HCT116 (cell line): ENCODE measurements around the gene TINCR. TPM values are rescaled to one million over a fixed set of nuclear protein-coding genes. Genes with fewer than 3 reads are reported as not detected.

ENCODE experiments used
- ATAC-seq: fragments of 200-7000 bp; cut with Tn5 transposase; 2 replicates; pipeline ENCODE4 v1.9.1; 2020; ENCODE audit warnings: mild to moderate bottlenecking, moderate library complexity
- BruUV-seq: library from RNA; stranded (reverse); fragments of 400-500 nt; replicated peaks from 2 replicates; lab custom pipeline; 2021; lab: Mats Ljungman, UMichigan
- CTCF ChIA-PET: fragments of 300-600 bp; sonication (Branson Sonifier 250); formaldehyde crosslinking; loops from one replicate; lab custom pipeline; 2021; ENCODE audit warnings: antibody characterized with exemption; lab: Charles Lee
- POLR2A ChIA-PET: fragments of 300-600, 350-600 bp; sonication (Branson Sonifier 250); formaldehyde crosslinking; loops from one replicate; lab custom pipeline; 2021; ENCODE audit warnings: antibody characterized with exemption; lab: Charles Lee
- RAD21 ChIA-PET, 2 experiments: fragments of 300-600 bp; sonication (Branson Sonifier 250); formaldehyde crosslinking; loops; one replicate each; lab custom pipeline; 2023; ENCODE audit warnings: low total read pairs in 2 of 2; ENCODE audit not compliant: uncharacterized antibody in 2 of 2, unreplicated experiment in 2 of 2, low non-redundant PET in 1 of 2; lab: Charles Lee
- DNase-seq: peaks from one replicate; pipeline ENCODE4 v3.0.0-alpha.2; 2010; ENCODE audit warnings: low read depth, low spot score
- H2AFZ ChIP-seq: fragments of 200-600 bp; shearing (Covaris generic), sonication (generic); 2 replicates; pipeline ENCODE4 v1.6.1; 2017; ENCODE audit warnings: low read depth, mixed run types, mixed read lengths, antibody characterized with exemption, low read length; ENCODE audit not compliant: poor library complexity, severe bottlenecking
- H3K27ac ChIP-seq: 2 replicates; pipeline ENCODE4 v1.5.1; 2012; ENCODE audit warnings: low read depth, low read length
- H3K27me3 ChIP-seq: fragments of 200-600 bp; sonication (generic); 2 replicates; pipeline ENCODE4 v1.6.1; 2016; ENCODE audit warnings: mixed run types, low read length, mixed read lengths; ENCODE audit not compliant: insufficient read depth
- H3K36me3 ChIP-seq, 2 experiments: fragments of 200-500 bp in 1 of 2; fragments of 200-600 bp in 1 of 2; sonication (Bioruptor generic) in 1 of 2; sonication (generic) in 1 of 2; 2 replicates each; pipeline versions ENCODE4 v1.5.1 to v1.6.1; 2014 to 2016; ENCODE audit warnings: low read length in 2 of 2, inconsistent platforms in 1 of 2, mixed read lengths in 1 of 2, mixed run types in 1 of 2; ENCODE audit not compliant: insufficient read depth in 2 of 2, control insufficient read depth in 1 of 2
- H3K4me1 ChIP-seq, 2 experiments: fragments of 200-600 bp in 1 of 2; sonication (generic) in 1 of 2; 2 replicates each; pipeline versions ENCODE4 v1.5.1 to v1.6.1; 2012 to 2017; ENCODE audit warnings: low read length in 2 of 2, inconsistent platforms in 1 of 2, mild to moderate bottlenecking in 1 of 2, mixed read lengths in 1 of 2, mixed run types in 1 of 2, moderate library complexity in 1 of 2; ENCODE audit not compliant: insufficient read depth in 2 of 2, control insufficient read depth in 1 of 2
- H3K4me2 ChIP-seq: fragments of 200-600 bp; sonication (generic); 2 replicates; pipeline ENCODE4 v1.6.1; 2017; ENCODE audit warnings: mixed run types, low read length, mixed read lengths
- H3K4me3 ChIP-seq, 2 experiments: fragments of 200-600 bp in 1 of 2; sonication (generic) in 1 of 2; replicated peaks in 1 of 2; 2 replicates each; pipeline ENCODE4 v1.5.1; 2011 to 2016; ENCODE audit warnings: low read length in 2 of 2, control low read depth in 1 of 2, low read depth in 1 of 2, mild to moderate bottlenecking in 1 of 2, mixed read lengths in 1 of 2, mixed run types in 1 of 2
- H3K79me2 ChIP-seq: fragments of 200-600 bp; sonication (generic); 2 replicates; pipeline ENCODE4 v1.6.1; 2017; ENCODE audit warnings: mild to moderate bottlenecking, mixed run types, low read length, moderate library complexity, mixed read lengths; ENCODE audit not compliant: insufficient read depth
- H3K9ac ChIP-seq: fragments of 200-600 bp; sonication (generic); 2 replicates; pipeline ENCODE4 v1.6.1; 2016; ENCODE audit warnings: low read length, mixed read lengths
- H3K9me2 ChIP-seq: fragments of 200-600 bp; sonication (generic), shearing (Covaris generic); 2 replicates; pipeline ENCODE4 v1.6.1; 2017; ENCODE audit warnings: mixed run types, mild to moderate bottlenecking, moderate library complexity; ENCODE audit not compliant: insufficient read depth
- H3K9me3 ChIP-seq, 2 experiments: fragments of 200-500 bp in 1 of 2; fragments of 200-600 bp in 1 of 2; sonication (Bioruptor generic) in 1 of 2; sonication (generic) in 1 of 2; 2 replicates each; pipeline ENCODE4 v1.6.1; 2014 to 2017; ENCODE audit warnings: low read length in 2 of 2, mixed read lengths in 2 of 2, inconsistent platforms in 1 of 2, low read depth in 1 of 2, mild to moderate bottlenecking in 1 of 2, mixed run types in 1 of 2, moderate library complexity in 1 of 2; ENCODE audit not compliant: control insufficient read depth in 1 of 2, insufficient read depth in 1 of 2
- H4K20me1 ChIP-seq: fragments of 200-600 bp; sonication (generic), shearing (Covaris generic); 2 replicates; pipeline ENCODE4 v1.6.1; 2017; ENCODE audit warnings: mixed run types, mild to moderate bottlenecking, moderate library complexity; ENCODE audit not compliant: insufficient read depth
- CBX3 ChIP-seq: IDR thresholded peaks from 2 replicates; pipeline ENCODE4 v1.6.1; 2012; ENCODE audit warnings: low read depth
- CTCF ChIP-seq, 3 experiments: fragments of 200-600 bp in 1 of 3; sonication (generic) in 1 of 3; IDR thresholded peaks in 2 of 3; conservative IDR thresholded peaks in 1 of 3; 2 replicates each; pipeline ENCODE4 v1.5.1; 2012 to 2017; ENCODE audit warnings: low read depth in 2 of 3, low read length in 2 of 3, antibody characterized with exemption in 1 of 3, borderline replicate concordance in 1 of 3, control low read depth in 1 of 3, mild to moderate bottlenecking in 1 of 3, mixed read lengths in 1 of 3, mixed run types in 1 of 3, moderate library complexity in 1 of 3; ENCODE audit not compliant: insufficient read depth in 1 of 3
- ELF1 ChIP-seq: IDR thresholded peaks from 2 replicates; pipeline ENCODE4 v1.6.1; 2012; ENCODE audit warnings: low read depth, borderline replicate concordance
- EZH2phosphoT487 ChIP-seq: fragments of 200-600 bp; IDR thresholded peaks from 2 replicates; pipeline ENCODE4 v1.6.1; 2018; ENCODE audit warnings: antibody characterized with exemption, borderline replicate concordance
- MAX ChIP-seq: IDR thresholded peaks from 2 replicates; pipeline ENCODE4 v1.6.1; 2012
- POLR2AphosphoS5 ChIP-seq: IDR thresholded peaks from 2 replicates; pipeline ENCODE4 v1.6.1; 2011; ENCODE audit warnings: mild to moderate bottlenecking, low read depth, low read length, moderate library complexity
- RAD21 ChIP-seq: IDR thresholded peaks from 2 replicates; pipeline ENCODE4 v1.6.1; 2012; ENCODE audit warnings: low read depth, mild to moderate bottlenecking
- SP1 ChIP-seq: IDR thresholded peaks from 2 replicates; pipeline ENCODE4 v1.6.1; 2012; ENCODE audit warnings: low read depth
- SRF ChIP-seq: IDR thresholded peaks from 2 replicates; pipeline ENCODE4 v1.6.1; 2012; ENCODE audit warnings: low read depth
- TCF7L2 ChIP-seq: IDR thresholded peaks from 2 replicates; pipeline ENCODE4 v1.7.0; 2011; ENCODE audit warnings: borderline replicate concordance, inconsistent platforms; ENCODE audit not compliant: insufficient read depth, insufficient read length; ENCODE audit errors: extremely low read depth
- YY1 ChIP-seq: IDR thresholded peaks from 2 replicates; pipeline ENCODE4 v1.6.1; 2011; ENCODE audit warnings: low read length, low read depth, moderate library complexity, mild to moderate bottlenecking; ENCODE audit not compliant: insufficient replicate concordance; ENCODE audit errors: extremely low read depth
- intact Hi-C: fragments of 100-400 bp; cut with micrococcal nuclease; formaldehyde crosslinking; loops from 2 replicates; pipeline ENCODE4 v1.10.0; 2022
- total RNA-seq: library from RNA; stranded (reverse); gene quantifications from one replicate; pipeline ENCODE4 v1.2.1, GENCODE V29; 2021; ENCODE audit not compliant: unreplicated experiment
- TF ChIP-seq, protein P1 (sequence below): IDR thresholded peaks from 2 replicates; pipeline ENCODE4 v1.6.1; 2012; ENCODE audit warnings: low read depth
- TF ChIP-seq, protein P2 (sequence below): IDR thresholded peaks from 2 replicates; pipeline ENCODE4 v1.6.1; 2011; ENCODE audit warnings: mild to moderate bottlenecking, low read length, moderate library complexity; ENCODE audit not compliant: insufficient replicate concordance; ENCODE audit errors: extremely low read depth

The TINCR gene
- total RNA-seq, 1 experiment from 2014 or later = 6.1 TPM

DNA sequence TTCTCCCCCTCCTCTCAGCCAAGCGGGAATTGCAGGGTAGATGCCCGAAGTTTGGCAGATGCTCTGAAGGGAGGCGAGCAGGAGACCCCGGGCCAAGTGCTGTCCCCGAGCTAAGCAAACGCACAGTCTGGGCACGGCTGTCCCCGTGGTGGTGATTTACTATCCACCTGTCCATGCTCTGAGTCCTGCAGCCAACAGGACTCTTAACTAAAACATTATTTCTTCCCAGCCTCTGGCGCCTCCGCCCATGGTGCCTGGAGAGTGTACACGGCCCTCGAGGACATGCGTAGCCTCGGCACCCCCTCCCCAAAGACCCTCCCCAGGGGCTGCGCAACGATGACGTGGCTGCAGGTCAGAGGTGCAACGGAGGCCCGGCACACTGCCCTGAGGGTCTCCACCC lies 7.6 kb downstream of the TINCR start (continued):
- TF ChIP-seq RAD21 = no peak
- TF ChIP-seq, protein P1, sequence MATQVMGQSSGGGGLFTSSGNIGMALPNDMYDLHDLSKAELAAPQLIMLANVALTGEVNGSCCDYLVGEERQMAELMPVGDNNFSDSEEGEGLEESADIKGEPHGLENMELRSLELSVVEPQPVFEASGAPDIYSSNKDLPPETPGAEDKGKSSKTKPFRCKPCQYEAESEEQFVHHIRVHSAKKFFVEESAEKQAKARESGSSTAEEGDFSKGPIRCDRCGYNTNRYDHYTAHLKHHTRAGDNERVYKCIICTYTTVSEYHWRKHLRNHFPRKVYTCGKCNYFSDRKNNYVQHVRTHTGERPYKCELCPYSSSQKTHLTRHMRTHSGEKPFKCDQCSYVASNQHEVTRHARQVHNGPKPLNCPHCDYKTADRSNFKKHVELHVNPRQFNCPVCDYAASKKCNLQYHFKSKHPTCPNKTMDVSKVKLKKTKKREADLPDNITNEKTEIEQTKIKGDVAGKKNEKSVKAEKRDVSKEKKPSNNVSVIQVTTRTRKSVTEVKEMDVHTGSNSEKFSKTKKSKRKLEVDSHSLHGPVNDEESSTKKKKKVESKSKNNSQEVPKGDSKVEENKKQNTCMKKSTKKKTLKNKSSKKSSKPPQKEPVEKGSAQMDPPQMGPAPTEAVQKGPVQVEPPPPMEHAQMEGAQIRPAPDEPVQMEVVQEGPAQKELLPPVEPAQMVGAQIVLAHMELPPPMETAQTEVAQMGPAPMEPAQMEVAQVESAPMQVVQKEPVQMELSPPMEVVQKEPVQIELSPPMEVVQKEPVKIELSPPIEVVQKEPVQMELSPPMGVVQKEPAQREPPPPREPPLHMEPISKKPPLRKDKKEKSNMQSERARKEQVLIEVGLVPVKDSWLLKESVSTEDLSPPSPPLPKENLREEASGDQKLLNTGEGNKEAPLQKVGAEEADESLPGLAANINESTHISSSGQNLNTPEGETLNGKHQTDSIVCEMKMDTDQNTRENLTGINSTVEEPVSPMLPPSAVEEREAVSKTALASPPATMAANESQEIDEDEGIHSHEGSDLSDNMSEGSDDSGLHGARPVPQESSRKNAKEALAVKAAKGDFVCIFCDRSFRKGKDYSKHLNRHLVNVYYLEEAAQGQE = no peak

GRCh38 chr19:5559804-5560133 lies 8.0 kb downstream of the TINCR start:
- Histone ChIP-seq H3K9me3 (no peaks in the 10 kb centered on the region; a peak in 1 of 4 replicates), H3K79me2 (no peaks in the 10 kb centered on the region), H3K9ac (no peak overlapping the region), H3K4me2 (no peak overlapping the region), H3K27ac (no peak overlapping the region), H3K27me3 (no peaks in the 10 kb centered on the region), H2AFZ (no peak overlapping the region), H3K36me3 (no peaks in the 10 kb centered on the region), H4K20me1 (no peaks in the 10 kb centered on the region), H3K9me2 (no peaks in the 10 kb centered on the region), H3K4me1 (no peaks in the 10 kb centered on the region), H3K4me3 (no peak overlapping the region)
- ATAC-seq (no peak), DNase-seq (no peak)
- intact Hi-C loops = no loop called here
- ChIA-PET POLR2A (no interaction called here), RAD21 (no interaction called here), CTCF (no interaction called here)
- no TSS peak for BruUV-seq
- no peak for TF ChIP-seq YY1
- TF ChIP-seq CBX3 = no peak
- no peak for TF ChIP-seq ELF1
- no peak for TF ChIP-seq SP1
- no peak for TF ChIP-seq MAX
- TF ChIP-seq EZH2phosphoT487 = no peak
- no peak for TF ChIP-seq POLR2AphosphoS5
- TF ChIP-seq, protein P1 = no peak
- no peak for TF ChIP-seq CTCF (IDR thresholded peaks at IDR 0.05 in 2 of 3, conservative IDR thresholded peaks at IDR 0.05 in 1 of 3; ENCODE audit: borderline replicate concordance in 1 of 3, insufficient read depth in 1 of 3, low read depth in 2 of 3, low read length in 2 of 3)
- TF ChIP-seq, protein P2, sequence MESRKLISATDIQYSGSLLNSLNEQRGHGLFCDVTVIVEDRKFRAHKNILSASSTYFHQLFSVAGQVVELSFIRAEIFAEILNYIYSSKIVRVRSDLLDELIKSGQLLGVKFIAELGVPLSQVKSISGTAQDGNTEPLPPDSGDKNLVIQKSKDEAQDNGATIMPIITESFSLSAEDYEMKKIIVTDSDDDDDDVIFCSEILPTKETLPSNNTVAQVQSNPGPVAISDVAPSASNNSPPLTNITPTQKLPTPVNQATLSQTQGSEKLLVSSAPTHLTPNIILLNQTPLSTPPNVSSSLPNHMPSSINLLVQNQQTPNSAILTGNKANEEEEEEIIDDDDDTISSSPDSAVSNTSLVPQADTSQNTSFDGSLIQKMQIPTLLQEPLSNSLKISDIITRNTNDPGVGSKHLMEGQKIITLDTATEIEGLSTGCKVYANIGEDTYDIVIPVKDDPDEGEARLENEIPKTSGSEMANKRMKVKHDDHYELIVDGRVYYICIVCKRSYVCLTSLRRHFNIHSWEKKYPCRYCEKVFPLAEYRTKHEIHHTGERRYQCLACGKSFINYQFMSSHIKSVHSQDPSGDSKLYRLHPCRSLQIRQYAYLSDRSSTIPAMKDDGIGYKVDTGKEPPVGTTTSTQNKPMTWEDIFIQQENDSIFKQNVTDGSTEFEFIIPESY = no peak
- no peak for TF ChIP-seq SRF
- no peak for TF ChIP-seq TCF7L2
